Immature natural killer cell (primary cell): ENCODE measurements around the gene PTGR2. TPM values are rescaled to one million over a fixed set of nuclear protein-coding genes. Genes with fewer than 3 reads are reported as not detected.
A peak's percentile ranks its signal among the peaks of the same experiment; 100 is the strongest.

Experiments
- DNase-seq, 3 donors: peaks; one replicate each; pipeline ENCODE4 v3.0.0; 2022; ENCODE audit warnings: mixed read lengths in 1 of 3
- H3K27ac Mint-ChIP-seq, 6 donors: one replicate each; pipeline ENCODE4 v1.8.0; 2020; ENCODE audit warnings: mixed read lengths in 6 of 6, mild to moderate bottlenecking in 5 of 6, inconsistent platforms in 4 of 6, moderate library complexity in 3 of 6
- H3K27me3 Mint-ChIP-seq, 3 donors: one replicate each; pipeline ENCODE4 v1.8.0; 2020 to 2021; ENCODE audit warnings: low read depth in 3 of 3, mild to moderate bottlenecking in 3 of 3, mixed read lengths in 3 of 3, moderate library complexity in 3 of 3, inconsistent platforms in 1 of 3
- H3K36me3 Mint-ChIP-seq, 3 donors: one replicate each; pipeline ENCODE4 v1.8.0; 2020; ENCODE audit warnings: mixed read lengths in 3 of 3, inconsistent platforms in 2 of 3, mild to moderate bottlenecking in 2 of 3
- H3K4me1 Mint-ChIP-seq, 2 donors: one replicate each; pipeline ENCODE4 v1.8.0; 2020; ENCODE audit warnings: inconsistent platforms in 2 of 2, mild to moderate bottlenecking in 2 of 2, mixed read lengths in 2 of 2, moderate library complexity in 1 of 2
- H3K4me3 Mint-ChIP-seq, 5 donors: one replicate each; pipeline ENCODE4 v1.8.0; 2020; ENCODE audit warnings: mild to moderate bottlenecking in 5 of 5, mixed read lengths in 5 of 5, inconsistent platforms in 3 of 5, moderate library complexity in 3 of 5
- H3K9me3 Mint-ChIP-seq, 6 donors: one replicate each; pipeline ENCODE4 v1.8.0; 2020; ENCODE audit warnings: mild to moderate bottlenecking in 6 of 6, mixed read lengths in 6 of 6, inconsistent platforms in 4 of 6, moderate library complexity in 3 of 6
- polyA plus RNA-seq, 3 donors: library from polyadenylated mRNA; unstranded; fragments of 300-500 nt; fragmentation: Illumina TruSeq; gene quantifications; one replicate each; pipeline ENCODE4 v1.2.3, GENCODE V29; 2021

PTGR2 gene
- 1 to 10 TPM in 2 of 3 donors, under 1 TPM in 1; 0.76 to 1.6 (median 1.0) TPM for polyA plus RNA-seq

DNA sequence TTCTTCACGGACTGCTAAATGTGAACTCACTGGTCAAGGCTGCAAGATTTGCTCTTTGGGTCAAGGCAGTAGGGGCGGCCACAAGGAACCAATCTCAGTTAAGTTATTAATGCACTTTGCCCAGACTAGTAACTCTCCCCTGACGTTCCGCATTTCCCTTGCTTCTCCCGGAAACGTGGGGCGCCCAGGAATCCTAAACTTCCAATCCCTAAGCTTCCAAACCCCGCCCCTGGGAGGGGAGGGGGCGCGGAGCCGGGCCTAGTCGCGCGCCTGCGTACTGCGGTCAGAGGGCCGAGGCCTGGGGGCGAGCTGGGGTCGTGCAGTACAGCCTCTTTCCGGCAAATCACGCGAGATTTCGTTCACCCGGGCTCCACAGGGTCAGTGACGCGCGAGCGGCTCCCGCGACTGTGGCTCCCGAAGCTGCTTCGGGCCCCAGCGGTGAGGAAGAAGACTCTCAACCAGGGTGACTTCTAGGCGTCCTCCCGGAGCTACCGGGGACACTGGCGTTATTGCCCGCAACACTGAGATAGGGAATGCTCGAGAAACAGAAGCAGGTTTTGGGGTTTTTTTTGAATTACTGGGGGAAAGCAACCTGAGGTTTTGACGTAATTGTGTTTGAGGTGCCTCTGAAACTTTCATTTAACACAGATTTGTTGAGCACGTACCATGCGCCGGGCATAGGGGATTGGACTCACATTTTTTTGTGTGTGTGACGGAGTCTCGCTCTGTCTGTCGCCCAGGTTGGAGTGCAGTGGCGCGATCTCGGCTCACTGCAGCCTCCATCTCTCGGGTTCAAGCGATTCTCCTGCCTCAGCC, at the start of gene PTGR2:
Gene PTGR2, plus strand, starts transcription at position 265 of the 816 bp plus-strand sequence. CDS start 7,032 bp downstream, outside the sequence.
- Mint-ChIP-seq H3K4me1 (peaks cover 21% of the 10 kb centered on the region in 2 donors), H3K9me3 (no peaks in the 10 kb centered on the region), H3K27me3 (peaks cover 0 to 13% (median 9%) of the 10 kb centered on the region in 3 donors), H3K27ac (peak within 1 kb of the TSS; percentile 96 to 99 (median 98)), H3K36me3 (no peaks in the 10 kb centered on the region), H3K4me3 (peak within 1 kb of the TSS; percentile 95 to 99 (median 97))
- peak; percentile 92 to 94 (median 92) for DNase-seq

DNA sequence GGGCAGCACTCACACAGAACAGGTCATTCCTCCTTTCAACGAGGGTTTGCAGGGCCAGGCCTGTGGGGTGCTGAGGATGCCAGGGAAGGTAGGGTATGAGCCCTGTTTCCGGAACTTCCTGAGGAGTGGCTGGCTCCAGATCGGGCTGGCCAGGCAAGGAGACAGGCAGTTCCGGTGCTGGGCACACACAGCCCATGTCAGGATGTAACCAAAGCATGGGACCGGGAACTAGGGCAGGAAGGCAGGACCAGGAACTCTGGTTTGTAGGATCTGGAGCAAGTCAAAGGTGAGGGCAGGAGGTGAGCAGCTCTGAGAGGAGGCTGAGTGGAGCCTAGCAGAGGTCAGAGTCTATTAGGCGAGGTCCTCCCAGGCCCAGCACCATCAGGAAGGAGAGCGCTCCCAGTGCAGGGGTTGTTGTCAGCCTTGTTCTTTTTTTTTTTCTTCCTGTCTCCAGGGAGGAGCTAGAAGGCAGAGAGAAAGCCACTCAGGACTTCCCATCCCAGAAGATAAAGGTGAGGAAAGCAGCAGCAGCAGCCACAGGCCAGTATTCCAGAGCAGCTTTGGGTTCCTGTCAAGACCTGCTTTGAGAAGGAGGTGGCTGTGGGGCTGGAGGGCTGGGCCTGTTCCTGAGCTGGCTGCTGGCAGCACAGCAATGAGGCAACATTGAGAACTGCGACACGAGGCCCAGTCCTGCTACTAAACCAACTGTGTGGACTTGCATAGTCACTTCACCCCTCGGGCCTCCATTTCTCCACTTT, 49.0 kb upstream of the PTGR2 start:
- H3K27me3 Mint-ChIP-seq, result peaks cover 0 to 1% (median 1%) of the 10 kb centered on the region in 3 donors
- H3K27ac Mint-ChIP-seq, result peak overlapping the region in 1 of 6 donors; percentile 6
- no peak overlapping the region for H3K4me3 Mint-ChIP-seq
- H3K9me3 Mint-ChIP-seq, result no peaks in the 10 kb centered on the region
- H3K36me3 Mint-ChIP-seq, result peaks cover 0 to 8% (median 7%) of the 10 kb centered on the region in 3 donors
- no peak for DNase-seq
- H3K4me1 Mint-ChIP-seq, result no peaks in the 10 kb centered on the region

DNA sequence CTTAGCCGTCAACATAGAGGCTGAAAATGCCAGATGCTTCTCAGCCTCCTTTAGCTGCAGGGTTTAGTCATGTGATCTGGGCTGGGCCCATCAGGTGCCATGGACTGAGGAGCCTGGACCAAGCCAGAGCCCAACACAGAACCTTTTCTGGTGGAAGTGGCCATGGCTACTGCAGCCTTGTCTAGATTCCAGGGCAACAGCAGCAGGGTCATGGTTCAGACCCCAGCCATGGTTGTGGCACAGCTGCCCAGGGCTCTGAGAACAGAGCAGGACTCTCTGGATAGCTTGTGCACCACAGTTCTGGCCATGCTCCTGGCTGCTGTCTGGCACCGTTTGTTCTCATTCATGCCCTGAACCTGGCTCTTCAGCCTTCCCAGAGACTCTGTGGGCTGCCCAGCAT, 47.0 kb upstream of the PTGR2 start:
- no peaks in the 10 kb centered on the region for H3K9me3 Mint-ChIP-seq
- no peak overlapping the region for H3K4me3 Mint-ChIP-seq
- H3K27me3 Mint-ChIP-seq, result peaks cover 0 to 1% (median 1%) of the 10 kb centered on the region in 3 donors
- no peaks in the 10 kb centered on the region for H3K4me1 Mint-ChIP-seq
- DNase-seq, result no peak
- H3K27ac Mint-ChIP-seq, result no peak overlapping the region
- H3K36me3 Mint-ChIP-seq, result peaks cover 0 to 8% (median 7%) of the 10 kb centered on the region in 3 donors

DNA sequence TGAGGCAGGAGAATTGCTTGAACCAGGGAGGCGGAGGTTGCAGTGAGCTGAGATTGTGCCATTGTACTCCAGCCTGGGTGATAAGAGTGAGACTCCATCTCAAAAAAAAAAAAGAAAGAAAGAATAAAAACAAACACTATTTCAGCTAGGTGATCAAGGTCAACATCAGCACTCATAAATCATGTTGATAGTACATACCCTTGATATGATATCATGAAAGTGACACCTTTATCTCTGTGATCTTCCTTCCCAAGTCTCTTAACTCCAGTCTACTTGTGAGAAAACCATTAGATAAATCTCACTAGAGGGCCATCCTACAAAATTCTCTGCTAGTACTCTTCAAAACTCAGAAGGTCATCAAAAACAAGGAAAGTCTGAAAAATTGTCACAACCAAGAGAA, 44.2 kb upstream of the PTGR2 start:
- no peak overlapping the region for H3K27ac Mint-ChIP-seq
- peaks cover 0 to 8% of the 10 kb centered on the region in 2 donors for H3K4me1 Mint-ChIP-seq
- H3K4me3 Mint-ChIP-seq, result no peak overlapping the region
- no peaks in the 10 kb centered on the region for H3K36me3 Mint-ChIP-seq
- no peak for DNase-seq
- H3K9me3 Mint-ChIP-seq, result no peaks in the 10 kb centered on the region
- H3K27me3 Mint-ChIP-seq, result peaks cover 1 to 2% (median 1%) of the 10 kb centered on the region in 3 donors

DNA sequence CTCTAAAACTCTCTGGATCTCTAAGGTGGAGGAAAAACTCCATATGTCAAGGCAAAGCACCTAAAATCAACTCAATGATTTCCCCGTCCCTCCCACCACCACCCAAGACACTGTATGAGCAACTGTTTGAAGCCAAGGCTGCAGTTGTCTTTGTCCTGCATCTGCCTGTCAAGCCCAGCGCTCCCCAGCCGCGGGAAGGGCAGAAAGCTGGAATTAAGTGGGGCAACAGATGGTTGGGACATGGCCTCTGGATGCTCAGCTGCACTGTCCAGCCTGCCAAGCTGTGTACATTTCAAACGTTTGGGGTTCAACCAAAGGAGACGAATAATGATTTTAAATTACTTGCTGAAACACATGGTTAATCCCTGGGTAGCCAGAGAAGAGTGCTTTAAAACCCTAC, 42.2 kb upstream of the PTGR2 start:
- Mint-ChIP-seq H3K27me3 (peaks cover 2 to 4% (median 4%) of the 10 kb centered on the region in 3 donors), H3K4me3 (no peak overlapping the region), H3K27ac (no peak overlapping the region), H3K36me3 (no peaks in the 10 kb centered on the region), H3K9me3 (no peaks in the 10 kb centered on the region), H3K4me1 (peaks cover 1 to 14% of the 10 kb centered on the region in 2 donors)
- DNase-seq, result no peak

DNA sequence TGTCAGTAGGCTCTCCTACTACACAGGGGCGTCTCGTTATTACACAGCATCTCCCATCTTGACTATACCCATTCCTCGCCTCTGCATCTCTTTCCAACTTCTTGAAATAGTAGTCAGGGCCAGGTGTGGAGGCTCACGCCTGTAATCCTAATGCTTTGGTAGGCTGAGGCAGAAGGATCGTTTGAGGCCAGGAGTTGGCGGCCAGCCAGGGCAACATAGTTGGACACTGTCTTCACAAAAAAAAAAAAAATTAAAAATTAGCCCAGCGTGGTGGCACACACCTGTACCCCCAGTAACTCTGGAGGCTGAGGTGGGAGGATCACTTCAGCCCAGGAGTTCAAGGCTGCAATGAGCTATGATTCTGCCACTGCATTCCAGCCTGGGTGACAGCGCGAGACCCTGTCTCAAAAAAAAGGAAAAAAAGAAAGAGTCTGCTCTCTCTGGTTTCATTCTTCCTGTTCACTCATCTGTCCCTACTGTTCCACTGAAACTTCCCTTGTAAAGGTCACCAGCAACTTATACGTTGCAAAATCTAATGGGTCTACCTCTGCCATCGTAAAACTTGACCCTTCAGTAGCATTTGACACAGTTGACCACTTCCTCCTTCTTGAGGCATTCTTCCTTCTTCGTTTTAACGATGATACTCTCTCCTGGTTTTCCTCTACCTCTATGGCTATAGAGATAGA, 41.0 kb upstream of the PTGR2 start:
- no peaks in the 10 kb centered on the region for H3K9me3 Mint-ChIP-seq
- H3K36me3 Mint-ChIP-seq, result no peaks in the 10 kb centered on the region
- H3K4me1 Mint-ChIP-seq, result peaks cover 1 to 14% of the 10 kb centered on the region in 2 donors
- H3K4me3 Mint-ChIP-seq, result no peak overlapping the region
- no peak for DNase-seq
- no peak overlapping the region for H3K27ac Mint-ChIP-seq
- peaks cover 2 to 4% (median 3%) of the 10 kb centered on the region in 3 donors for H3K27me3 Mint-ChIP-seq

DNA sequence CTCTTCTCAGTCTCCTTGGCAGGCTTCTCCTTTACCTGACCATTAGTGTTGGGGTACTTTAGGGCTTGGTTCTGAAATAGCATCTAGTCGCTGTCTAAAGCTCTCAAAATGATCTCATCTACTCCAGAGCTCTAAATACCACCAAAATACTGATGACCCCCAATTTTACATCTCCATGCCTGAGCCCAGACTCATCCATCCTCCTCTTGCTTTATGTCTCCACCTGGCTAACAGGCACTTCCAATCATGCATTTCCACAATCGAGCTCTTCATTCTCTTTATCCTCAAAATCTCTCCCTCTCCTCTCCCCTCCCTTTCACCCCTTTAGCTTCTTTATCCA, 40.5 kb upstream of the PTGR2 start:
- Mint-ChIP-seq H3K4me3 (no peak overlapping the region), H3K27ac (no peak overlapping the region), H3K27me3 (peaks cover 2 to 3% (median 2%) of the 10 kb centered on the region in 3 donors), H3K36me3 (no peaks in the 10 kb centered on the region), H3K4me1 (peaks cover 1 to 14% of the 10 kb centered on the region in 2 donors), H3K9me3 (no peaks in the 10 kb centered on the region)
- DNase-seq, result no peak

DNA sequence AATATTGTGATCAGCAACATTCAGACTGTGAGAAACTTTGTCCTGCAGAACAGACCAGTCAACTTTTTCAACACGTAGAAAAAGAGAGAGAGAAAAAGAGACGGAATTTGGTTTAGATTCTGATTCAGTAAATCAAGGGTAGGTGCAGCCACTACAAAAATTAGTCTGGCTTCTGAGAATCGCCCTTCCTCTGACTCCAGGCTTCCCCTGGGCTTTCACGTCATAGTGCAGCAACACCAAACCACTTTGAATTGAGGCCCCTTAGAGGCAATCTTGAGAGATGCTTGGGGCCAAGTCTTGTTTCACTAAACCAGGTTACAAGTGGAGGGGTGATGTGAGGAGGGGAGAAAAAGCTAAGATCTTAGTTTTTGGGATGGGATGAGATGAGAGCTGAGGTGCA, 37.5 kb upstream of the PTGR2 start:
- H3K4me3 Mint-ChIP-seq, result peak overlapping the region in 1 of 5 donors; percentile 33
- H3K4me1 Mint-ChIP-seq, result peaks cover 1 to 14% of the 10 kb centered on the region in 2 donors
- H3K27me3 Mint-ChIP-seq, result peaks cover 2 to 5% (median 3%) of the 10 kb centered on the region in 3 donors
- H3K9me3 Mint-ChIP-seq, result no peaks in the 10 kb centered on the region
- no peaks in the 10 kb centered on the region for H3K36me3 Mint-ChIP-seq
- peak in 1 of 3 donors; percentile 21 for DNase-seq
- peak overlapping the region in 3 of 6 donors; percentile 45 to 68 (median 51) for H3K27ac Mint-ChIP-seq

DNA sequence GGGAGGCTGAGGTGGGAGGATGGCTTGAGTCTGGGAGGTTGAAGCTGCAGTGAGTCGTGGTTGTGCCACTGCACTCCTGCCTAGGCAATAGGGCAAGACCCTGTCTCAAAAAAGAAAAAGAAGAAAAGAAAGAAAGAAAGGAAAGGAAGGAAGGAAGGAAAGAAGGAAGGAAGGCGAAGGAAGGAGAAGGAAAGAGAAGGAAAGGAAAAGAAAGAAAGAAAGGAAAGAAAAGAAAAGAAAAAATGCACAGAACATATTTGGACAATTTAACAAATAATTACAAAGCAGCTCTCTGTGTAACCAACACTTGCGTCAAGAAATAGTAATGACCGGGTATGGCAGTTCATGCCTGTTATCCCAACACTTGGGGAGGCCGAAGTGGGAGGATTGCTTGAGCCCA, 35.8 kb upstream of the PTGR2 start:
- Mint-ChIP-seq H3K4me3 (no peak overlapping the region), H3K36me3 (no peaks in the 10 kb centered on the region), H3K27ac (no peak overlapping the region), H3K9me3 (no peaks in the 10 kb centered on the region), H3K4me1 (peaks cover 1 to 12% of the 10 kb centered on the region in 2 donors), H3K27me3 (peaks cover 2 to 5% (median 3%) of the 10 kb centered on the region in 3 donors)
- DNase-seq, result no peak

DNA sequence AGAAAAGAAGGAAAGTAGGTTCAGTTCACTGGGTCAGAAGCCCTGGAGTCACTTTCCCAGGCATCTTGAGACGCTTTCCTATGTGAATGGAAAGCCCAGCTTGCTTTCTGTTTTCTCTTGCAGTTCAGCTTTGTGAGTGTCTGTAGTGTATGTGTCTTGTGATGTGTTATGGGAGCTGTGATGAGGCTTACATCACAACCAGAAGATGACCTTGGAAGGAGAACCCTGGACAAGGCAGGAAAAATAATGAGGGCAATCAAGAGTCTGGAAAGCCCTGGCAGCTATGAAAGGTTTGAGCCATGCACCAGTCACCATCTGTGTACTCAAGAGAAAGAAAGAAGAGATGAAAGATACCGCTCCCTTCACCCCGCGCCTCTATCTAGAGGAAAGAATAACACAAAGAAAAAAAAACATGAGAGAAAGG, 35.2 kb upstream of the PTGR2 start:
- Mint-ChIP-seq H3K9me3 (no peaks in the 10 kb centered on the region), H3K27ac (no peak overlapping the region), H3K4me3 (no peak overlapping the region)

DNA sequence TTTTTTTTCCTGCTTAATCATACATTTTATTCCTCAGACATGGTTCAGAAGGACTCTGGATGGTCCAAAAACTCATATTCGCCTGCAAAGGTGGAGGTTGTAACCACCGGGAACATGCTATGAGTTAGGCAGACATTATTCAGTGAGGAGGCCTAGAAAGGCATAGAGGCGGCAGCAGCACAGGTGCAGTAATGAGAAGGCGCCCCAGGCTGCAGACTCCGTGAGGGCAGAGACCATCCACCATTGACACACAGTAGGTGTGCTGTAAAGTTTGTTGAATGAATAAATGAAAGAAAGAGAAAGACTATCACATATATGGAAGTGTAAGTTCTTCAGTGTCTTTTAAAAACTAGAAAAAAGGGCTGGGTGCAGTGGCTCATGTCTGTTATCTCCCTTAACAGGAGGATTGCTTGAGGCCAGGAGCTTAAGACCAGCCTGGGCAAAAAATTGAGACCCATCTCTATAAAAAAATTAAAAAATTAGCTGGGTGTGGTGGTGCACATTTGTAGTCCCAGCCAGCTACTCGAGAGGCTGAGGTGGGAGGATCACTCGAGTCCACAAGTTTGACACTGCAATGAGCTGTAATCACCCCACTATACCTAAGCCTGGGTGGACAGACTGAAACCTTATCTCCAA, 34.5 kb upstream of the PTGR2 start:
- H3K27me3 Mint-ChIP-seq, result peaks cover 0 to 5% (median 3%) of the 10 kb centered on the region in 3 donors
- no peak for DNase-seq
- no peaks in the 10 kb centered on the region for H3K36me3 Mint-ChIP-seq
- H3K4me1 Mint-ChIP-seq, result peaks cover 1 to 5% of the 10 kb centered on the region in 2 donors
- no peaks in the 10 kb centered on the region for H3K9me3 Mint-ChIP-seq
- H3K27ac Mint-ChIP-seq, result no peak overlapping the region
- no peak overlapping the region for H3K4me3 Mint-ChIP-seq

More for the DNA sequence above, 35.2 kb upstream of the PTGR2 start:
- Mint-ChIP-seq H3K4me1 (peaks cover 1 to 6% of the 10 kb centered on the region in 2 donors), H3K36me3 (no peaks in the 10 kb centered on the region), H3K27me3 (peaks cover 2 to 5% (median 3%) of the 10 kb centered on the region in 3 donors)
- no peak for DNase-seq

DNA sequence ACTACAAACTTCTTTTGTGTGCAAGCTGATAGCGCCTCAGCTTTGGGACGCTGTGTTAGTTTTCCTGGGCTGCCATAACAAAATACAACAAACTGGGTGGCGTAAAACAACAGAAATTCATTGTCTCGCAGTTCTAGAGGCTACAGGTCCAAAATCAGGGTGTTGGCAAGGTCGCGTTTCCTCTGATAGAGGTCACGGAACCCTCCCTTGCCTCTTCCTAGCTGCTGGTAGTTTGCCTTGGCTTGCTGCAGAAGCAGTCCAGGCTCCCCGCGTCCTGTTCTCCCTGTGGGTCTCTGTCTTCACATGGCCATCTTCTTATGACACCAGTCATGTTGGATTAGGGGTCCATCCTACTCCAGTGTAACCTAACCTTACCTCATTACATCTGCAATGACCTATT, 32.8 kb upstream of the PTGR2 start:
- H3K36me3 Mint-ChIP-seq, result no peaks in the 10 kb centered on the region
- no peaks in the 10 kb centered on the region for H3K9me3 Mint-ChIP-seq
- H3K4me1 Mint-ChIP-seq, result peaks cover 1 to 4% of the 10 kb centered on the region in 2 donors
- no peak for DNase-seq
- H3K27ac Mint-ChIP-seq, result no peak overlapping the region
- no peak overlapping the region for H3K4me3 Mint-ChIP-seq
- peaks cover 0 to 5% (median 3%) of the 10 kb centered on the region in 3 donors for H3K27me3 Mint-ChIP-seq

DNA sequence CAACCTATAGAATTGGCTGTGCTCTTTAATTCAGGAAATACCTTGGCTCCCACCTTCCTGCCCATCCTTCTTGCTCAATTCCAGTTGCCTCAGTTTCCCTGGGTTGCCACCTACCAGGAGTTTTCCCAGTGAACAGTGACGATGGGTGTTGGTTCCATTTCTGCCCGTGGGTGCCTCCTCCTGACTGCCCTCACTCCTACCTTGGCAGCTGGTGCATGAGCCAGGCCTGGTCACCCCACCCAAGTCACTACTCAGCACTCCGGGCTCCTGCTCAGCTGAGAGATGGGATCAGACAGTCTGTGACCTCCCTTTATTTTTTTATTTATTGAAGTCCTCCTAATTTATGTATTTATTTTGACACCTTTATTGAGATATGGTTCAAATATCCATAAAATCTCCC, 31.0 kb upstream of the PTGR2 start:
- no peaks in the 10 kb centered on the region for H3K36me3 Mint-ChIP-seq
- DNase-seq, result no peak
- no peaks in the 10 kb centered on the region for H3K9me3 Mint-ChIP-seq
- no peak overlapping the region for H3K27ac Mint-ChIP-seq
- peaks cover 0 to 2% (median 0%) of the 10 kb centered on the region in 3 donors for H3K27me3 Mint-ChIP-seq
- H3K4me1 Mint-ChIP-seq, result no peaks in the 10 kb centered on the region
- H3K4me3 Mint-ChIP-seq, result no peak overlapping the region
